ENCODE data around the gene RAB3A.

GRCh38 chr19:18174983-18175382 is 28.9 kb downstream of the RAB3A start:
- TF ChIP-seq CTCF (IDR thresholded peaks at IDR 0.05) (no peak), POLR2A (IDR thresholded peaks at IDR 0.05) (no peak)

All from esophagus squamous epithelium (tissue), 4 donors.